Endothelial cell of umbilical vein (primary cell): ENCODE measurements around the gene CHN2. TPM values are rescaled to one million over a fixed set of nuclear protein-coding genes. Genes with fewer than 3 reads are reported as not detected.

ENCODE experiments used
- BruUV-seq: library from RNA; stranded (reverse); fragments of 400-500 nt; replicated peaks from 2 replicates; lab custom pipeline; 2021; lab: Mats Ljungman, UMichigan
- CTCF ChIA-PET: fragments of 300-600, 350-600 bp; sonication (Branson Sonifier 250); formaldehyde crosslinking; loops from one replicate; lab custom pipeline; 2021; ENCODE audit warnings: antibody characterized with exemption, inconsistent platforms; lab: Charles Lee
- POLR2A ChIA-PET: fragments of 300-600, 350-600 bp; sonication (Branson Sonifier 250); formaldehyde crosslinking; loops from one replicate; lab custom pipeline; 2021; ENCODE audit warnings: antibody characterized with exemption, inconsistent platforms; lab: Charles Lee
- DNase-seq: peaks from one replicate; pipeline ENCODE4 v3.0.0-alpha.2; 2011; ENCODE audit warnings: low read depth, low spot score
- FAIRE-seq: peaks from 2 replicates; lab custom pipeline; 2011; peaks lifted over from hg19 to GRCh38; lab: Jason Lieb, UNC
- H2AFZ ChIP-seq: 2 replicates; pipeline ENCODE4 v1.6.0; 2012; ENCODE audit warnings: low read depth, low read length, control low read depth, inconsistent platforms
- H3K27ac ChIP-seq: 2 replicates; pipeline ENCODE4 v1.5.1; 2011; ENCODE audit warnings: low read depth, mild to moderate bottlenecking, control low read depth, low read length, moderate library complexity; ENCODE audit not compliant: insufficient read depth
- H3K27me3 ChIP-seq, 2 experiments: 2 replicates each; pipeline versions ENCODE4 v1.6.0 to v1.6.1; 2011; ENCODE audit warnings: low read length in 2 of 2, mixed read lengths in 1 of 2; ENCODE audit not compliant: control insufficient read depth in 2 of 2, insufficient read depth in 2 of 2
- H3K36me3 ChIP-seq, 2 experiments: 2 replicates in 1 of 2; 3 replicates in 1 of 2; pipeline ENCODE4 v1.5.1; 2011; ENCODE audit warnings: low read length in 2 of 2, mild to moderate bottlenecking in 1 of 2, moderate library complexity in 1 of 2; ENCODE audit not compliant: control insufficient read depth in 2 of 2, insufficient read depth in 2 of 2; ENCODE audit errors: extremely low read depth in 1 of 2
- H3K4me1 ChIP-seq: 3 replicates; pipeline ENCODE4 v1.5.1; 2011; ENCODE audit warnings: mild to moderate bottlenecking, low read length; ENCODE audit not compliant: control insufficient read depth, insufficient read depth; ENCODE audit errors: extremely low read depth
- H3K4me2 ChIP-seq: 2 replicates; pipeline ENCODE4 v1.6.1; 2011; ENCODE audit warnings: low read length, control low read depth, mixed read lengths; ENCODE audit not compliant: insufficient read depth
- H3K4me3 ChIP-seq, 3 experiments: fragments of 200-600 bp in 1 of 3; sonication (generic), shearing (Covaris generic) in 1 of 3; replicated peaks in 1 of 3; 2 replicates each; pipeline ENCODE4 v1.5.1; 2011 to 2016; ENCODE audit warnings: control low read depth in 3 of 3, low read length in 3 of 3, mild to moderate bottlenecking in 2 of 3, inconsistent platforms in 1 of 3, low read depth in 1 of 3, moderate library complexity in 1 of 3; ENCODE audit not compliant: insufficient read depth in 1 of 3
- H3K79me2 ChIP-seq: 2 replicates; pipeline ENCODE4 v1.6.0; 2012; ENCODE audit warnings: low read length, inconsistent platforms; ENCODE audit not compliant: control insufficient read depth, insufficient read depth
- H3K9ac ChIP-seq: replicated peaks from 2 replicates; pipeline ENCODE3; 2011; ENCODE audit warnings: low read length, control low read depth; ENCODE audit not compliant: insufficient read depth; ENCODE audit errors: extremely low read depth
- H3K9me1 ChIP-seq: replicated peaks from 3 replicates; pipeline ENCODE4 v1.6.0; 2011; ENCODE audit warnings: mild to moderate bottlenecking, low read length; ENCODE audit not compliant: control insufficient read depth, insufficient read depth; ENCODE audit errors: extremely low read depth
- H3K9me3 ChIP-seq: replicated peaks from 2 replicates; pipeline ENCODE4 v1.5.1; 2012; ENCODE audit warnings: low read length, inconsistent platforms; ENCODE audit not compliant: control insufficient read depth, insufficient read depth
- H4K20me1 ChIP-seq: replicated peaks from 2 replicates; pipeline ENCODE3; 2011; ENCODE audit warnings: mild to moderate bottlenecking, low read length; ENCODE audit not compliant: control insufficient read depth, insufficient read depth; ENCODE audit errors: extremely low read depth
- EZH2 ChIP-seq: IDR thresholded peaks from 2 replicates; pipeline ENCODE4 v1.6.1; 2012; ENCODE audit warnings: borderline replicate concordance, low read depth, mild to moderate bottlenecking, moderate library complexity, low read length, inconsistent platforms; ENCODE audit not compliant: severe bottlenecking
- FOS ChIP-seq: IDR thresholded peaks from 2 replicates; pipeline ENCODE4 v1.6.1; 2011; ENCODE audit warnings: mild to moderate bottlenecking, low read length, moderate library complexity, borderline replicate concordance; ENCODE audit not compliant: insufficient read depth
- GATA2 ChIP-seq: IDR thresholded peaks from 2 replicates; pipeline ENCODE4 v1.7.0; 2011; ENCODE audit warnings: low read depth, mild to moderate bottlenecking, moderate library complexity, mixed read lengths, low read length; ENCODE audit not compliant: insufficient read length, insufficient read depth
- JUN ChIP-seq: IDR thresholded peaks from 2 replicates; pipeline ENCODE4 v1.6.1; 2011; ENCODE audit warnings: borderline replicate concordance, low read depth; ENCODE audit not compliant: insufficient read length, insufficient read depth
- MYC ChIP-seq: IDR thresholded peaks from one replicate; pipeline ENCODE4 v1.6.1; 2011; ENCODE audit warnings: mild to moderate bottlenecking, low read depth, low read length
- POLR2A ChIP-seq: IDR thresholded peaks from 2 replicates; pipeline ENCODE4 v1.6.1; 2012; ENCODE audit warnings: low read depth, mild to moderate bottlenecking, control low read depth, low read length
- POLR2AphosphoS5 ChIP-seq: IDR thresholded peaks from 2 replicates; pipeline ENCODE4 v1.6.1; 2012; ENCODE audit warnings: low read depth, mild to moderate bottlenecking, control low read depth, low read length, moderate library complexity; ENCODE audit not compliant: insufficient read depth
- dilution Hi-C: fragments of 300-500 bp; cut with MboI; formaldehyde crosslinking; loops from one replicate; pipeline ENCODE4 v1.15.0; 2019; ENCODE audit warnings: low sequenced_read_pairs; ENCODE audit not compliant: extremely low pct_ligation_motif_present
- intact Hi-C: fragments of 100-400 bp; cut with micrococcal nuclease; formaldehyde crosslinking; loops from one replicate; pipeline ENCODE4 v1.10.0; 2022
- polyA plus RNA-seq, 4 experiments: library from polyadenylated mRNA; depleted of rRNA in 3 of 4; stranded (reverse) in 3 of 4; unstranded in 1 of 4; fragments of >200 nt; gene quantifications; 2 replicates each; pipeline versions ENCODE4 v1.2.1 to v1.2.3, GENCODE V29; 2011 to 2012; ENCODE audit warnings: missing spikeins in 1 of 4
- total RNA-seq: library from RNA; stranded (reverse); gene quantifications from 2 replicates; pipeline ENCODE4 v1.2.3, GENCODE V29; 2021
- TF ChIP-seq, protein P1 (sequence below): IDR thresholded peaks from 2 replicates; pipeline ENCODE4 v1.6.1; 2011; ENCODE audit not compliant: insufficient read depth, insufficient read length
- TF ChIP-seq, protein P2 (sequence below), 2 donors: IDR thresholded peaks; 1 replicate in 1 of 2; 2 replicates in 1 of 2; pipeline ENCODE4 v1.5.1; 2011; ENCODE audit warnings: low read length in 2 of 2, mild to moderate bottlenecking in 2 of 2, moderate library complexity in 2 of 2, control low read depth in 1 of 2, inconsistent platforms in 1 of 2, low read depth in 1 of 2; ENCODE audit not compliant: insufficient read depth in 1 of 2; ENCODE audit errors: extremely low read depth in 1 of 2

The CHN2 gene
- total and polyA plus RNA-seq, 2 donors (not counting 3 experiments of a cell fraction or from before 2014, with no cell fraction given) = 1.4 to 5.0 TPM

DNA sequence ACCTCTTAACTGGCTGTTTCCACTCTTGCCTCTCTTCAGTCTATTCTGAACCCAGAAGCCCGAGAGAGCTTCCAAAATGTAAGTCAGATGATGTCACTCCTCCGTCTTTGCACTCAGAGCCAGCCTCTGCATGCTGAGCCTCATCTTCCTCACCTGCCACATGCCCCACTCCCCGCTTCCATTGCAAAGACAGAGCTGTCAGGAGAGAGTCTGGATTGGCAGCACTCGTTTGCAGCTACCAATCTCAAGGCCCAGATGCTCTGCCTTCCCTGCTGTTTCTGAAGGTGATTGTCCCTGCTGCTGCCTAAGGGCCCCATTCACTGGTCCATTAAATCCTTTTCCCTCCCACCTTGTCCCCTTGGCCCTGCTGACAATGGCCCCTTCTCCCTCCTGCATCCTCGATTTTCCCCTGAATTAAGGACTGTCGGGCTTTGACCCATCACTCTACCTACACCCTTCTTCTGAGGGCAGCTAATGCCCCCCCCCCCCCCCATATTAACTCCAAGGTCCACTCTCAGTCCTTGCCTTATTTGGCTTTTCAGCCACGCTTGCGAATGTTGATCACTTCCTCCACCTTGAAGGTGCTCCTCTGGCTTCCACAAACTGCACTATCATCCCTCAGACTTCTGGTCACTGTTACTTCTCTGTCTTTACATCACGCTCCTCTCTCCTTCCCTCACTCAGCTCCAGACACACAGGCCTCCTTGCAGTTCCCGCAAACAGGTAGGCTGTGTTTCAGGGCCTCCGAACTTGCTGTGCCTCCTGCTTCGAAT is 98.5 kb downstream of the CHN2 start:
- no peaks in the 10 kb centered on the region for H3K36me3 ChIP-seq
- DNase-seq (no peak), FAIRE-seq (no peak)
- H3K4me2 ChIP-seq = no peak overlapping the region
- no peaks in the 10 kb centered on the region for H3K4me1 ChIP-seq
- H3K9me3 ChIP-seq = no peaks in the 10 kb centered on the region
- H3K79me2 ChIP-seq = no peaks in the 10 kb centered on the region
- POLR2A ChIA-PET = no interaction called here
- BruUV-seq = no TSS peak
- CTCF ChIA-PET = interaction anchor here (1.2 kb wide), 1 partner anchor 61 kb away, joined by 3 read pairs; no protein-coding TSS in a partner anchor
- H3K27me3 ChIP-seq = no peaks in the 10 kb centered on the region
- no peak overlapping the region for H2AFZ ChIP-seq
- no peak overlapping the region for H3K9ac ChIP-seq
- dilution Hi-C loops (no loop called here), intact Hi-C loops (no loop called here)
- no peak overlapping the region for H3K27ac ChIP-seq
- H3K4me3 ChIP-seq = no peak overlapping the region
- H3K9me1 ChIP-seq = no peaks in the 10 kb centered on the region
- TF ChIP-seq POLR2AphosphoS5 (no peak), MYC (no peak), GATA2 (no peak), EZH2 (no peak), JUN (no peak), POLR2A (no peak), FOS (no peak)
- TF ChIP-seq, protein P1, sequence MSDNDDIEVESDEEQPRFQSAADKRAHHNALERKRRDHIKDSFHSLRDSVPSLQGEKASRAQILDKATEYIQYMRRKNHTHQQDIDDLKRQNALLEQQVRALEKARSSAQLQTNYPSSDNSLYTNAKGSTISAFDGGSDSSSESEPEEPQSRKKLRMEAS = no peak
- TF ChIP-seq, protein P2, sequence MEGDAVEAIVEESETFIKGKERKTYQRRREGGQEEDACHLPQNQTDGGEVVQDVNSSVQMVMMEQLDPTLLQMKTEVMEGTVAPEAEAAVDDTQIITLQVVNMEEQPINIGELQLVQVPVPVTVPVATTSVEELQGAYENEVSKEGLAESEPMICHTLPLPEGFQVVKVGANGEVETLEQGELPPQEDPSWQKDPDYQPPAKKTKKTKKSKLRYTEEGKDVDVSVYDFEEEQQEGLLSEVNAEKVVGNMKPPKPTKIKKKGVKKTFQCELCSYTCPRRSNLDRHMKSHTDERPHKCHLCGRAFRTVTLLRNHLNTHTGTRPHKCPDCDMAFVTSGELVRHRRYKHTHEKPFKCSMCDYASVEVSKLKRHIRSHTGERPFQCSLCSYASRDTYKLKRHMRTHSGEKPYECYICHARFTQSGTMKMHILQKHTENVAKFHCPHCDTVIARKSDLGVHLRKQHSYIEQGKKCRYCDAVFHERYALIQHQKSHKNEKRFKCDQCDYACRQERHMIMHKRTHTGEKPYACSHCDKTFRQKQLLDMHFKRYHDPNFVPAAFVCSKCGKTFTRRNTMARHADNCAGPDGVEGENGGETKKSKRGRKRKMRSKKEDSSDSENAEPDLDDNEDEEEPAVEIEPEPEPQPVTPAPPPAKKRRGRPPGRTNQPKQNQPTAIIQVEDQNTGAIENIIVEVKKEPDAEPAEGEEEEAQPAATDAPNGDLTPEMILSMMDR (IDR thresholded peaks at IDR 0.05; ENCODE audit: extremely low read depth in 1 of 2, insufficient read depth in 1 of 2, low read depth in 1 of 2, low read length in 2 of 2) = no peak
- no peaks in the 10 kb centered on the region for H4K20me1 ChIP-seq
